Liver (tissue), 9 donors: Measurements from ENCODE around the gene ACSF2. TPM values are rescaled to one million over a fixed set of nuclear protein-coding genes. Genes with fewer than 3 reads are reported as not detected.

Experiments
- DNase-seq: peaks from one replicate; pipeline ENCODE4 v3.0.0-alpha.2; 2017; ENCODE audit warnings: low spot score
- H3K27ac ChIP-seq, 2 donors: one replicate each; pipeline ENCODE4 v1.7.0; 2013; ENCODE audit warnings: inconsistent platforms in 2 of 2, low read length in 2 of 2, control low read depth in 1 of 2, low read depth in 1 of 2, mild to moderate bottlenecking in 1 of 2
- H3K27me3 ChIP-seq, 4 donors: one replicate each; pipeline versions ENCODE4 v1.6.1 to v1.7.0; 2013; ENCODE audit warnings: low read length in 3 of 4, inconsistent platforms in 1 of 4, mild to moderate bottlenecking in 1 of 4, moderate library complexity in 1 of 4; ENCODE audit not compliant: control insufficient read depth in 4 of 4, insufficient read depth in 4 of 4
- H3K36me3 ChIP-seq, 4 donors: one replicate each; pipeline versions ENCODE4 v1.6.1 to v1.7.0; 2013; ENCODE audit warnings: low read length in 3 of 4, mild to moderate bottlenecking in 3 of 4, low read depth in 1 of 4, moderate library complexity in 1 of 4; ENCODE audit not compliant: control insufficient read depth in 4 of 4, insufficient read depth in 3 of 4
- H3K4me1 ChIP-seq, 4 donors: one replicate each; pipeline versions ENCODE4 v1.6.1 to v1.7.0; 2013; ENCODE audit warnings: low read length in 3 of 4, mild to moderate bottlenecking in 3 of 4, moderate library complexity in 1 of 4; ENCODE audit not compliant: control insufficient read depth in 4 of 4, insufficient read depth in 4 of 4
- H3K4me3 ChIP-seq, 3 donors: one replicate each; pipeline versions ENCODE4 v1.6.1 to v1.7.0; 2013; ENCODE audit warnings: low read length in 3 of 3, control low read depth in 1 of 3, low read depth in 1 of 3, mild to moderate bottlenecking in 1 of 3
- H3K9ac ChIP-seq, 2 donors: one replicate each; pipeline ENCODE4 v1.7.0; 2013; ENCODE audit warnings: low read length in 2 of 2, mild to moderate bottlenecking in 2 of 2, moderate library complexity in 2 of 2, control low read depth in 1 of 2, low read depth in 1 of 2
- H3K9me3 ChIP-seq, 4 donors: one replicate each; pipeline versions ENCODE4 v1.6.1 to v1.7.0; 2013; ENCODE audit warnings: low read length in 3 of 4; ENCODE audit not compliant: control insufficient read depth in 4 of 4
- CTCF ChIP-seq: fragments of 150-350 bp; IDR thresholded peaks from 2 replicates; pipeline ENCODE4 v1.5.1; 2017; ENCODE audit warnings: improper control_type of control experiment, low read depth, low read length; ENCODE audit not compliant: missing input control
- EGR1 ChIP-seq, 2 donors: IDR thresholded peaks; 2 replicates each; pipeline ENCODE4 v1.6.1; 2016 to 2018; ENCODE audit warnings: antibody characterized with exemption in 2 of 2, low read depth in 2 of 2
- FOXA1 ChIP-seq: IDR thresholded peaks from 2 replicates; pipeline ENCODE4 v1.6.1; 2016; ENCODE audit warnings: antibody characterized with exemption
- FOXA2 ChIP-seq: IDR thresholded peaks from 2 replicates; pipeline ENCODE4 v1.6.1; 2016; ENCODE audit warnings: antibody characterized with exemption
- GABPA ChIP-seq, 2 donors: IDR thresholded peaks in 1 of 2; conservative IDR thresholded peaks in 1 of 2; 2 replicates each; pipeline ENCODE4 v1.6.1; 2016; ENCODE audit warnings: antibody characterized with exemption in 2 of 2, mild to moderate bottlenecking in 1 of 2, moderate library complexity in 1 of 2
- HNF4A ChIP-seq, 2 donors: conservative IDR thresholded peaks; 2 replicates each; pipeline ENCODE4 v1.6.1; 2016; ENCODE audit warnings: antibody characterized with exemption in 2 of 2, mild to moderate bottlenecking in 2 of 2
- JUND ChIP-seq, 2 donors: IDR thresholded peaks; 2 replicates each; pipeline ENCODE4 v1.6.1; 2016; ENCODE audit warnings: antibody characterized with exemption in 2 of 2
- MAX ChIP-seq: IDR thresholded peaks from 2 replicates; pipeline ENCODE4 v1.6.1; 2016; ENCODE audit warnings: antibody characterized with exemption
- RAD21 ChIP-seq, 2 donors: IDR thresholded peaks; 2 replicates each; pipeline ENCODE4 v1.6.1; 2016; ENCODE audit warnings: antibody characterized with exemption in 2 of 2, mild to moderate bottlenecking in 2 of 2
- REST ChIP-seq: IDR thresholded peaks from 2 replicates; pipeline ENCODE4 v1.6.1; 2016; ENCODE audit warnings: antibody characterized with exemption, mild to moderate bottlenecking
- SP1 ChIP-seq: IDR thresholded peaks from 2 replicates; pipeline ENCODE4 v1.6.1; 2018; ENCODE audit warnings: antibody characterized with exemption, mild to moderate bottlenecking
- TAF1 ChIP-seq: conservative IDR thresholded peaks from 2 replicates; pipeline ENCODE4 v1.6.1; 2016; ENCODE audit warnings: antibody characterized with exemption, mild to moderate bottlenecking
- YY1 ChIP-seq: IDR thresholded peaks from 2 replicates; pipeline ENCODE4 v1.6.1; 2016; ENCODE audit warnings: antibody characterized with exemption, mild to moderate bottlenecking
- WGBS: extraction: QIAGEN DNeasy Blood & Tissue Kit; methylation state at CpG from one replicate; pipeline ENCODE4 v1.1.7; 2013; 5-methylcytosine and 5-hydroxymethylcytosine counted together
- polyA plus RNA-seq, 2 donors: library from polyadenylated mRNA; stranded (reverse) in 1 of 2; unstranded in 1 of 2; fragments of 200-250 nt in 1 of 2; fragments of >200 nt in 1 of 2; fragmentation: Nextera tagmentation in 1 of 2; extraction: Ambion mirVana in 1 of 2; gene quantifications; one replicate each; pipeline versions ENCODE4 v1.2.1 to v1.2.3, GENCODE V29; 2013 to 2015
- total RNA-seq, 2 donors: library from RNA; depleted of rRNA; stranded (reverse); fragments of >200 nt; gene quantifications; one replicate each; pipeline ENCODE4 v1.2.3, GENCODE V29; 2014
- TF ChIP-seq, protein P1 (sequence below): IDR thresholded peaks from 2 replicates; pipeline ENCODE4 v1.6.1; 2016; ENCODE audit warnings: antibody characterized with exemption
- TF ChIP-seq, protein P2 (sequence below): IDR thresholded peaks from 2 replicates; pipeline ENCODE4 v1.6.1; 2016; ENCODE audit warnings: antibody characterized with exemption
- donor health status: healthy.
- donor health status: healthy.
- donor health status: healthy.
- donor health status: healthy.
- donor health status: healthy.

The ACSF2 gene
- total and polyA plus RNA-seq, 4 donors, result 18.9 to 34.3 (median 21.1) TPM

GRCh38 chr17:50392621-50393020 is 33.4 kb upstream of the ACSF2 start:
- Histone ChIP-seq H3K9me3 (no peaks in the 10 kb centered on the region), H3K9ac (no peak overlapping the region), H3K27me3 (no peaks in the 10 kb centered on the region), H3K4me1 (peaks cover 4 to 32% (median 23%) of the 10 kb centered on the region in 4 donors), H3K4me3 (no peak overlapping the region), H3K36me3 (peaks cover 14 to 67% (median 59%) of the 10 kb centered on the region in 4 donors), H3K27ac (no peak overlapping the region)
- WGBS, result 71% methylated on average over 6 of the region's 6 CpGs
- no peak for DNase-seq
- TF ChIP-seq EGR1 (IDR thresholded peaks at IDR 0.05; ENCODE audit: low read depth in 2 of 2), result no peak
- no peak for TF ChIP-seq FOXA1
- no peak for TF ChIP-seq SP1
- no peak for TF ChIP-seq HNF4A (conservative IDR thresholded peaks at IDR 0.05)
- no peak for TF ChIP-seq MAX
- TF ChIP-seq FOXA2, result no peak
- no peak for TF ChIP-seq JUND (IDR thresholded peaks at IDR 0.05)
- TF ChIP-seq, protein P1, sequence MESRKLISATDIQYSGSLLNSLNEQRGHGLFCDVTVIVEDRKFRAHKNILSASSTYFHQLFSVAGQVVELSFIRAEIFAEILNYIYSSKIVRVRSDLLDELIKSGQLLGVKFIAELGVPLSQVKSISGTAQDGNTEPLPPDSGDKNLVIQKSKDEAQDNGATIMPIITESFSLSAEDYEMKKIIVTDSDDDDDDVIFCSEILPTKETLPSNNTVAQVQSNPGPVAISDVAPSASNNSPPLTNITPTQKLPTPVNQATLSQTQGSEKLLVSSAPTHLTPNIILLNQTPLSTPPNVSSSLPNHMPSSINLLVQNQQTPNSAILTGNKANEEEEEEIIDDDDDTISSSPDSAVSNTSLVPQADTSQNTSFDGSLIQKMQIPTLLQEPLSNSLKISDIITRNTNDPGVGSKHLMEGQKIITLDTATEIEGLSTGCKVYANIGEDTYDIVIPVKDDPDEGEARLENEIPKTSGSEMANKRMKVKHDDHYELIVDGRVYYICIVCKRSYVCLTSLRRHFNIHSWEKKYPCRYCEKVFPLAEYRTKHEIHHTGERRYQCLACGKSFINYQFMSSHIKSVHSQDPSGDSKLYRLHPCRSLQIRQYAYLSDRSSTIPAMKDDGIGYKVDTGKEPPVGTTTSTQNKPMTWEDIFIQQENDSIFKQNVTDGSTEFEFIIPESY, result no peak
- no peak for TF ChIP-seq YY1
- no peak for TF ChIP-seq REST
- no peak for TF ChIP-seq CTCF

DNA sequence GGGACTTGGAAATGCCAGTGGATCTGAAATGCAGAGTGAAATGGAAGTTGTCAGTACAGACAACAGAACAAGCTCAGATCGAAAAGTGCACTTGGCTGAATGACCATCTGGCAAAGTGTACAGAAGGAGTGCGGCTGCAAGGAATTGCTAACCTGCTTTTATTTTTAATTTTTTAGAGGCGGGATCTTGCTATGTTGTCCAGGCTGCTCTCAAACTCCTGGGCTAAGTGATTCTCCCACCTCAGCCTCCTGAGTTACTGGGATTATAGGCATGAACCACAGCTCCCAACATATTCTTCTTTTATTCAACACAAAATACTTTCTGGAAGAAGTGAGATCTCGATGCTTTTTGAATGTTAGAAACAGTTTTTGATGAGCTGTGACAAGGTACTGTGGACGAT is 32.3 kb upstream of the ACSF2 start:
- Histone ChIP-seq H3K9ac (no peak overlapping the region), H3K4me3 (no peak overlapping the region), H3K27ac (no peak overlapping the region), H3K4me1 (peaks cover 7 to 35% (median 25%) of the 10 kb centered on the region in 4 donors), H3K36me3 (peaks cover 14 to 59% (median 50%) of the 10 kb centered on the region in 4 donors), H3K27me3 (no peaks in the 10 kb centered on the region), H3K9me3 (no peaks in the 10 kb centered on the region)
- 81% methylated on average over 5 of the region's 5 CpGs for WGBS
- no peak for DNase-seq
- TF ChIP-seq, protein P1, result no peak
- TF ChIP-seq REST, result no peak
- TF ChIP-seq CTCF, result no peak
- TF ChIP-seq, protein P2, sequence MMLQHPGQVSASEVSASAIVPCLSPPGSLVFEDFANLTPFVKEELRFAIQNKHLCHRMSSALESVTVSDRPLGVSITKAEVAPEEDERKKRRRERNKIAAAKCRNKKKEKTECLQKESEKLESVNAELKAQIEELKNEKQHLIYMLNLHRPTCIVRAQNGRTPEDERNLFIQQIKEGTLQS, result no peak
- no peak for TF ChIP-seq TAF1
- no peak for TF ChIP-seq FOXA1
- no peak for TF ChIP-seq GABPA (IDR thresholded peaks at IDR 0.05 in 1 of 2, conservative IDR thresholded peaks at IDR 0.05 in 1 of 2)
- no peak for TF ChIP-seq RAD21 (IDR thresholded peaks at IDR 0.05)
